ENCODE data around the gene NLRP14.

DNA sequence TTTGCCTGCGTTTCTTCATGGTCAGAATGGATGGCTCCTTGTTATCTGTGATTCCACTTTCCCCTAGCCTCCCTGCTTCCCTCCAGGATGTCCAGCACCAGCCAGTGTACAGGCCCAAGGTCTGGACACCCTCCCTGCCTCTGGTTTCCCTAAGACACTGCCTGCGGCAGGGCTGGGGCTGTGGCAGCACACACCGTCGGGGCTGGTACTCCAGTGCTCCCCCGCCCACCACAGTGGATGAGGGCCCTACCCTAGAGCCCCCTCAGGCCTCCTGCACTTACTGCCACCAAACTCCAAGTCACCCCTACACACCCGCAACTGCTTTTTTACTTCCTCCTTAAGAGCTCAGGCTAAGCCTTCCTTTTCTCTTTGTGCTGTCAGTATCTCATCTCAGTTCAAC is 29.1 kb upstream of the NLRP14 start:
- no peak for TF ChIP-seq JUN (IDR thresholded peaks at IDR 0.05; ENCODE audit: borderline replicate concordance, insufficient read depth, insufficient read length, low read depth)
- TF ChIP-seq, protein P1, sequence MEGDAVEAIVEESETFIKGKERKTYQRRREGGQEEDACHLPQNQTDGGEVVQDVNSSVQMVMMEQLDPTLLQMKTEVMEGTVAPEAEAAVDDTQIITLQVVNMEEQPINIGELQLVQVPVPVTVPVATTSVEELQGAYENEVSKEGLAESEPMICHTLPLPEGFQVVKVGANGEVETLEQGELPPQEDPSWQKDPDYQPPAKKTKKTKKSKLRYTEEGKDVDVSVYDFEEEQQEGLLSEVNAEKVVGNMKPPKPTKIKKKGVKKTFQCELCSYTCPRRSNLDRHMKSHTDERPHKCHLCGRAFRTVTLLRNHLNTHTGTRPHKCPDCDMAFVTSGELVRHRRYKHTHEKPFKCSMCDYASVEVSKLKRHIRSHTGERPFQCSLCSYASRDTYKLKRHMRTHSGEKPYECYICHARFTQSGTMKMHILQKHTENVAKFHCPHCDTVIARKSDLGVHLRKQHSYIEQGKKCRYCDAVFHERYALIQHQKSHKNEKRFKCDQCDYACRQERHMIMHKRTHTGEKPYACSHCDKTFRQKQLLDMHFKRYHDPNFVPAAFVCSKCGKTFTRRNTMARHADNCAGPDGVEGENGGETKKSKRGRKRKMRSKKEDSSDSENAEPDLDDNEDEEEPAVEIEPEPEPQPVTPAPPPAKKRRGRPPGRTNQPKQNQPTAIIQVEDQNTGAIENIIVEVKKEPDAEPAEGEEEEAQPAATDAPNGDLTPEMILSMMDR (IDR thresholded peaks at IDR 0.05; ENCODE audit: extremely low read depth in 1 of 2, insufficient read depth in 1 of 2, low read depth in 1 of 2, low read length in 2 of 2), result no peak
- no peak for TF ChIP-seq GATA2 (IDR thresholded peaks at IDR 0.05; ENCODE audit: insufficient read depth, insufficient read length, low read depth, low read length)
- TF ChIP-seq POLR2A (IDR thresholded peaks at IDR 0.05; ENCODE audit: low read depth, low read length), result no peak
- TF ChIP-seq POLR2AphosphoS5 (IDR thresholded peaks at IDR 0.05; ENCODE audit: insufficient read depth, low read depth, low read length), result no peak
- TF ChIP-seq MYC (IDR thresholded peaks at IDR 0.05; ENCODE audit: low read depth, low read length), result no peak
- TF ChIP-seq EZH2 (IDR thresholded peaks at IDR 0.05; ENCODE audit: borderline replicate concordance, low read depth, low read length, severe bottlenecking), result no peak
- TF ChIP-seq FOS (IDR thresholded peaks at IDR 0.05; ENCODE audit: borderline replicate concordance, insufficient read depth, low read length), result no peak
- TF ChIP-seq, protein P2, sequence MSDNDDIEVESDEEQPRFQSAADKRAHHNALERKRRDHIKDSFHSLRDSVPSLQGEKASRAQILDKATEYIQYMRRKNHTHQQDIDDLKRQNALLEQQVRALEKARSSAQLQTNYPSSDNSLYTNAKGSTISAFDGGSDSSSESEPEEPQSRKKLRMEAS (IDR thresholded peaks at IDR 0.05; ENCODE audit: insufficient read depth, insufficient read length), result no peak
